G401.6 (cell line): ENCODE data around the gene WNT7B.
"Not testable (repeated sequence)": the region's sequence is repeated elsewhere in the genome, so short reads cannot be mapped to it uniquely, and the experiment has no call there.

Experiments
- FAIRE-seq: peaks from 2 replicates; lab custom pipeline; 2012; peaks lifted over from hg19 to GRCh38; lab: Jason Lieb, UNC

Gene WNT7B

GRCh38 chr22:46008291-46008690 lies 31.3 kb upstream of the WNT7B start:
- no peak for FAIRE-seq

- FAIRE-seq, result no peak
Measured at GRCh38 chr22:46007848-46008261, 30.9 kb upstream of the WNT7B start.

GRCh38 chr22:46007003-46007847 lies 30.3 kb upstream of the WNT7B start:
- no peak for FAIRE-seq

GRCh38 chr22:46006379-46007002 lies 29.5 kb upstream of the WNT7B start:
- no peak for FAIRE-seq

GRCh38 chr22:46005116-46005705 lies 28.2 kb upstream of the WNT7B start:
- FAIRE-seq, result not testable (repeated sequence)

GRCh38 chr22:46004105-46004866 lies 27.3 kb upstream of the WNT7B start:
- FAIRE-seq, result no peak

- FAIRE-seq, result no peak
Measured at GRCh38 chr22:46003271-46004091, 26.5 kb upstream of the WNT7B start.

- no peak for FAIRE-seq
Measured at GRCh38 chr22:46002757-46003270, 25.9 kb upstream of the WNT7B start.

- FAIRE-seq, result no peak
Measured at GRCh38 chr22:46001426-46002106, 24.6 kb upstream of the WNT7B start.

GRCh38 chr22:46001046-46001425 lies 24.1 kb upstream of the WNT7B start:
- no peak for FAIRE-seq

- FAIRE-seq, result no peak
Measured at GRCh38 chr22:46000081-46001027, 23.4 kb upstream of the WNT7B start.

GRCh38 chr22:45999379-45999971 lies 22.5 kb upstream of the WNT7B start:
- FAIRE-seq, result no peak

GRCh38 chr22:45998638-45999378 lies 21.8 kb upstream of the WNT7B start:
- no peak for FAIRE-seq

- no peak for FAIRE-seq
Measured at GRCh38 chr22:45997777-45998637, 21.0 kb upstream of the WNT7B start.

- FAIRE-seq, result no peak
Measured at GRCh38 chr22:45997077-45997776, 20.3 kb upstream of the WNT7B start.

- FAIRE-seq, result no peak
Measured at GRCh38 chr22:45996241-45997076, 19.5 kb upstream of the WNT7B start.
